ENCODE data around the gene TMEM63C.
A peak's percentile ranks its signal among the peaks of the same experiment; 100 is the strongest.

- TF ChIP-seq POLR2AphosphoS5 (IDR thresholded peaks at IDR 0.05; ENCODE audit: insufficient read depth in 1 of 2, low read depth in 1 of 2) (peak in 1 of 2 donors; percentile 93), POLR2A (IDR thresholded peaks at IDR 0.05) (no peak), CTCF (IDR thresholded peaks at IDR 0.05) (no peak)
Measured at GRCh38 chr14:77303417-77304156, 122.0 kb downstream of the TMEM63C start.
